ENCODE results near the gene DUSP15. TPM values are rescaled to one million over a fixed set of nuclear protein-coding genes. Genes with fewer than 3 reads are reported as not detected.

The DUSP15 gene
- total and polyA plus RNA-seq, 4 donors = 0.35 to 0.61 (median 0.42) TPM; not detected in 1

DNA sequence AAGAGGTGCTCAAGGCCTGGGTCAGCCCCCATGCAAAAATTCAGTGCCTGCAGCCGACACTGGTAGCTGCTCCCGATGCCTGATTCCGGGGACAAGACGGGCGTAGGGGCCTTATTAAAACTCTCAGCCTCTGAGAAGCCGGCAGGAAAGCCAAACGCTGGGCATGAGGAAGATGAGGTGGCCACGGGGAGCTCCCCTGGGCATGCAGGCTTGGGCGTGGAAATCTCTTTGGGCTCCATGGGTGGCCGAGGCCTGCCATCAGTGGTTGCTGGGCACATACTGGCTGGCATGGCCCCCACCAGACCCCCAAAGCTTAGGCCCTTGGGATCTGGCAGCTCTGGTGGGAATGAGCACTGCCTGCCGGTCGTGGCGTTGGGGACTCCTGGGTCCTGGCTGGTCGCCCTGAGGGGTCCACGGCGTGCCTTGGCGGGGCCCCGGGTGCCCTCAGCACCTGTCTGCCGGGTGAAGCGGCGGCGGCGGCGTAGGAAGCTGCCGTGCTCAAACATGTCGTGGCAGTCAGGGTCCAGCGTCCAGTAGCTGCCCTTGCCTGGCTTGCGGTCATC lies 25.5 kb downstream of the DUSP15 start:
- Histone ChIP-seq H3K4me3 (ENCODE audit: low read depth in 1 of 3, low read length in 3 of 3) (no peak overlapping the region), H3K4me1 (ENCODE audit: control insufficient read depth in 4 of 4, insufficient read depth in 4 of 4, low read length in 3 of 4) (no peaks in the 10 kb centered on the region), H3K9ac (ENCODE audit: low read depth in 1 of 2, low read length in 2 of 2) (no peak overlapping the region), H3K36me3 (ENCODE audit: control insufficient read depth in 4 of 4, insufficient read depth in 3 of 4, low read depth in 1 of 4, low read length in 3 of 4) (no peaks in the 10 kb centered on the region), H3K9me3 (ENCODE audit: control insufficient read depth in 4 of 4, low read length in 3 of 4) (no peaks in the 10 kb centered on the region), H3K27me3 (ENCODE audit: control insufficient read depth in 4 of 4, insufficient read depth in 4 of 4, low read length in 3 of 4) (no peaks in the 10 kb centered on the region), H3K27ac (ENCODE audit: low read depth in 1 of 2, low read length in 2 of 2) (peak overlapping the region in 1 of 2 donors; percentile 36)
- 89% methylated on average over 28 of the region's 28 CpGs for WGBS
- no peak for DNase-seq (ENCODE audit: low spot score)
- TF ChIP-seq NR2F2 (IDR thresholded peaks at IDR 0.05) (no peak), RAD21 (IDR thresholded peaks at IDR 0.05) (no peak), JUND (IDR thresholded peaks at IDR 0.05) (no peak), SP1 (IDR thresholded peaks at IDR 0.05) (no peak)
- TF ChIP-seq, protein P1, sequence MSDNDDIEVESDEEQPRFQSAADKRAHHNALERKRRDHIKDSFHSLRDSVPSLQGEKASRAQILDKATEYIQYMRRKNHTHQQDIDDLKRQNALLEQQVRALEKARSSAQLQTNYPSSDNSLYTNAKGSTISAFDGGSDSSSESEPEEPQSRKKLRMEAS (IDR thresholded peaks at IDR 0.05) = no peak
- TF ChIP-seq, protein P2, sequence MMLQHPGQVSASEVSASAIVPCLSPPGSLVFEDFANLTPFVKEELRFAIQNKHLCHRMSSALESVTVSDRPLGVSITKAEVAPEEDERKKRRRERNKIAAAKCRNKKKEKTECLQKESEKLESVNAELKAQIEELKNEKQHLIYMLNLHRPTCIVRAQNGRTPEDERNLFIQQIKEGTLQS (IDR thresholded peaks at IDR 0.05) = no peak
- TF ChIP-seq, protein P3, sequence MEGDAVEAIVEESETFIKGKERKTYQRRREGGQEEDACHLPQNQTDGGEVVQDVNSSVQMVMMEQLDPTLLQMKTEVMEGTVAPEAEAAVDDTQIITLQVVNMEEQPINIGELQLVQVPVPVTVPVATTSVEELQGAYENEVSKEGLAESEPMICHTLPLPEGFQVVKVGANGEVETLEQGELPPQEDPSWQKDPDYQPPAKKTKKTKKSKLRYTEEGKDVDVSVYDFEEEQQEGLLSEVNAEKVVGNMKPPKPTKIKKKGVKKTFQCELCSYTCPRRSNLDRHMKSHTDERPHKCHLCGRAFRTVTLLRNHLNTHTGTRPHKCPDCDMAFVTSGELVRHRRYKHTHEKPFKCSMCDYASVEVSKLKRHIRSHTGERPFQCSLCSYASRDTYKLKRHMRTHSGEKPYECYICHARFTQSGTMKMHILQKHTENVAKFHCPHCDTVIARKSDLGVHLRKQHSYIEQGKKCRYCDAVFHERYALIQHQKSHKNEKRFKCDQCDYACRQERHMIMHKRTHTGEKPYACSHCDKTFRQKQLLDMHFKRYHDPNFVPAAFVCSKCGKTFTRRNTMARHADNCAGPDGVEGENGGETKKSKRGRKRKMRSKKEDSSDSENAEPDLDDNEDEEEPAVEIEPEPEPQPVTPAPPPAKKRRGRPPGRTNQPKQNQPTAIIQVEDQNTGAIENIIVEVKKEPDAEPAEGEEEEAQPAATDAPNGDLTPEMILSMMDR (IDR thresholded peaks at IDR 0.05; ENCODE audit: low read depth, low read length, missing input control) = no peak
- TF ChIP-seq, protein P4, sequence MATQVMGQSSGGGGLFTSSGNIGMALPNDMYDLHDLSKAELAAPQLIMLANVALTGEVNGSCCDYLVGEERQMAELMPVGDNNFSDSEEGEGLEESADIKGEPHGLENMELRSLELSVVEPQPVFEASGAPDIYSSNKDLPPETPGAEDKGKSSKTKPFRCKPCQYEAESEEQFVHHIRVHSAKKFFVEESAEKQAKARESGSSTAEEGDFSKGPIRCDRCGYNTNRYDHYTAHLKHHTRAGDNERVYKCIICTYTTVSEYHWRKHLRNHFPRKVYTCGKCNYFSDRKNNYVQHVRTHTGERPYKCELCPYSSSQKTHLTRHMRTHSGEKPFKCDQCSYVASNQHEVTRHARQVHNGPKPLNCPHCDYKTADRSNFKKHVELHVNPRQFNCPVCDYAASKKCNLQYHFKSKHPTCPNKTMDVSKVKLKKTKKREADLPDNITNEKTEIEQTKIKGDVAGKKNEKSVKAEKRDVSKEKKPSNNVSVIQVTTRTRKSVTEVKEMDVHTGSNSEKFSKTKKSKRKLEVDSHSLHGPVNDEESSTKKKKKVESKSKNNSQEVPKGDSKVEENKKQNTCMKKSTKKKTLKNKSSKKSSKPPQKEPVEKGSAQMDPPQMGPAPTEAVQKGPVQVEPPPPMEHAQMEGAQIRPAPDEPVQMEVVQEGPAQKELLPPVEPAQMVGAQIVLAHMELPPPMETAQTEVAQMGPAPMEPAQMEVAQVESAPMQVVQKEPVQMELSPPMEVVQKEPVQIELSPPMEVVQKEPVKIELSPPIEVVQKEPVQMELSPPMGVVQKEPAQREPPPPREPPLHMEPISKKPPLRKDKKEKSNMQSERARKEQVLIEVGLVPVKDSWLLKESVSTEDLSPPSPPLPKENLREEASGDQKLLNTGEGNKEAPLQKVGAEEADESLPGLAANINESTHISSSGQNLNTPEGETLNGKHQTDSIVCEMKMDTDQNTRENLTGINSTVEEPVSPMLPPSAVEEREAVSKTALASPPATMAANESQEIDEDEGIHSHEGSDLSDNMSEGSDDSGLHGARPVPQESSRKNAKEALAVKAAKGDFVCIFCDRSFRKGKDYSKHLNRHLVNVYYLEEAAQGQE (IDR thresholded peaks at IDR 0.05) = no peak

DNA sequence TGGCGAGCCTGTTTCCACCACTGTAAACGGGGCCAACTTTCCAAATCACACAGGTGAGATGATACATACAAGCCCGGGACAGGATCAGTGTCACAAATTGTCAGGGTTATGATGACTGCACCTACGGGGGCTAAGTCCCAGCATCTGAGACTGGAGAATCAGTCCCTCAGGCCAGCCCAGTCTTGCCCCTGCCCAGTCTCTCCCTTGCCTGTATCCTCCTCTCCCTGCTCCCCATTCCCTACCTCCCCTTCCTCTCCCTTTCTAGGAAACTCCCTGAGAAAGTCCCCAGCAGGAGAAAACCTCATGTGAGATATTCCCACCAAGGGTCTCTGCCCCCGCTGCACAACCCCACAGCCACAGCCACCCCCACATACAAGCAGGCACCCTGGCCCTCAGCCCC lies 26.4 kb downstream of the DUSP15 start:
- no peak overlapping the region for H3K9ac ChIP-seq (ENCODE audit: low read depth in 1 of 2, low read length in 2 of 2)
- no peaks in the 10 kb centered on the region for H3K36me3 ChIP-seq (ENCODE audit: control insufficient read depth in 4 of 4, insufficient read depth in 3 of 4, low read depth in 1 of 4, low read length in 3 of 4)
- no peak overlapping the region for H3K4me3 ChIP-seq (ENCODE audit: low read depth in 1 of 3, low read length in 3 of 3)
- no peaks in the 10 kb centered on the region for H3K4me1 ChIP-seq (ENCODE audit: control insufficient read depth in 4 of 4, insufficient read depth in 4 of 4, low read length in 3 of 4)
- H3K9me3 ChIP-seq (ENCODE audit: control insufficient read depth in 4 of 4, low read length in 3 of 4) = no peaks in the 10 kb centered on the region
- no peak for DNase-seq (ENCODE audit: low spot score)
- H3K27me3 ChIP-seq (ENCODE audit: control insufficient read depth in 4 of 4, insufficient read depth in 4 of 4, low read length in 3 of 4) = no peaks in the 10 kb centered on the region
- 86% methylated on average over 5 of the region's 5 CpGs for WGBS
- TF ChIP-seq RAD21 (IDR thresholded peaks at IDR 0.05) (no peak), JUND (IDR thresholded peaks at IDR 0.05) (no peak), TAF1 (conservative IDR thresholded peaks at IDR 0.05) (no peak), SP1 (IDR thresholded peaks at IDR 0.05) (no peak), EGR1 (IDR thresholded peaks at IDR 0.05; ENCODE audit: low read depth in 2 of 2) (no peak), YY1 (IDR thresholded peaks at IDR 0.05) (no peak), HNF4G (IDR thresholded peaks at IDR 0.05) (no peak), FOXA2 (IDR thresholded peaks at IDR 0.05) (no peak), HNF4A (conservative IDR thresholded peaks at IDR 0.05) (no peak)
- TF ChIP-seq, protein P3 (IDR thresholded peaks at IDR 0.05; ENCODE audit: low read depth, low read length, missing input control) = no peak
- TF ChIP-seq, protein P5, sequence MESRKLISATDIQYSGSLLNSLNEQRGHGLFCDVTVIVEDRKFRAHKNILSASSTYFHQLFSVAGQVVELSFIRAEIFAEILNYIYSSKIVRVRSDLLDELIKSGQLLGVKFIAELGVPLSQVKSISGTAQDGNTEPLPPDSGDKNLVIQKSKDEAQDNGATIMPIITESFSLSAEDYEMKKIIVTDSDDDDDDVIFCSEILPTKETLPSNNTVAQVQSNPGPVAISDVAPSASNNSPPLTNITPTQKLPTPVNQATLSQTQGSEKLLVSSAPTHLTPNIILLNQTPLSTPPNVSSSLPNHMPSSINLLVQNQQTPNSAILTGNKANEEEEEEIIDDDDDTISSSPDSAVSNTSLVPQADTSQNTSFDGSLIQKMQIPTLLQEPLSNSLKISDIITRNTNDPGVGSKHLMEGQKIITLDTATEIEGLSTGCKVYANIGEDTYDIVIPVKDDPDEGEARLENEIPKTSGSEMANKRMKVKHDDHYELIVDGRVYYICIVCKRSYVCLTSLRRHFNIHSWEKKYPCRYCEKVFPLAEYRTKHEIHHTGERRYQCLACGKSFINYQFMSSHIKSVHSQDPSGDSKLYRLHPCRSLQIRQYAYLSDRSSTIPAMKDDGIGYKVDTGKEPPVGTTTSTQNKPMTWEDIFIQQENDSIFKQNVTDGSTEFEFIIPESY (IDR thresholded peaks at IDR 0.05) = no peak
- TF ChIP-seq, protein P1 (IDR thresholded peaks at IDR 0.05) = no peak
- no peak overlapping the region for H3K27ac ChIP-seq (ENCODE audit: low read depth in 1 of 2, low read length in 2 of 2)
